DMS 273 (cell line): Measurements from ENCODE around the gene LTV1.

Experiments used
- DNase-seq: peaks from one replicate; lab custom pipeline; 2025; ENCODE audit not compliant: unreplicated experiment; lab: John Stamatoyannopoulos, UW

The LTV1 gene

DNA sequence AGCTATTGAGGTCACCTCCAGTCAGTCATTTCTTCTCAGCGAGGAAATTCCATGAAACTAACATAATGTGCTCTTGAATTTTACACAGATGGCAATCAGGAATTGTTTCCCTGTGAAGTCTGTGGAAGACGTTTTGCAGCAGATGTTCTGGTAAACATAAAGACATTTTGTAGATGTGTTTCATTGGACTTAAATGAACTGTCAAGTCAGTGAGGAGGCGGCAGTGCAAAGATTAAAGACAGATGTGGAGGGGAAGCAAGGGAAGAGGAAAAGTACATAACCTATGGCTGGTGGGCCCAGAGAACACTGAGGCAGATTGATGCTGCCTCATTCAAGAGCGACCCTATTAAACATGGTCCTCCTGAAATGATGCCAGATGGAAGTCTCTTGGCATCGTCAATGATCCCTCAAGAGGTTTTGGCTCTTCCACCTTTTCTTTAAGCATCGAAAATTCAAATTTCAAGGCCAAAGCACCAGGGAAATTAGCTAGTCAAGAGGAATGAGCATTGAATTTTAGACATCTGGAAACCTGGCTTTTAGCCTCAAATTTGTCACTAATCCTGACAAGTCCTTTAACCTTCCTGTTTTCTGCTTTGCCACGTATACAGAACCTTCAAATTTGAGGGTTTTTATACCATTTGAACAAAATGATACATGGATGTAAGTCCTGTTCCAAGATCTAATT lies 41.2 kb downstream of the LTV1 start:
- peak; percentile 52 for DNase-seq

- DNase-seq: no peak
Observed at GRCh38 chr6:143885116-143885515, 42.0 kb downstream of the LTV1 start.

DNA sequence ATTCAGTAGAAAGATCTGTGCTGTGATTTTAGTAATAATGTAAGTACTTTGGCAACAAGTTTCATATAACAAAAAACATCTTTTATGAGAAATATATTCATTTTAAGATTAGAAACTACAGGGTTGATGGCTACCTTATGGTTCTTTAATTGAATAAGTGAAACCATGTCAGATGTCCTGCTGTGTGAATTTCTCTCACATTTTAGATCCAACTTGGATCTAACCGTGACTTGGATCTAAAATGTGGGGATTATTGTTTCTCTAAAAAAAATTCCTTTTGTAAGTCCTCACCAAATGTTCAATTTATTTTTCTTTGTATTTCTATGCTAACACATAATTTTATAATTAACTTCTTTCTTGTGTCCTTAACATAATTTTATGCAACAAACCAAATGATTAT lies 51.5 kb downstream of the LTV1 start:
- no peak for DNase-seq

GRCh38 chr6:143896126-143896860 lies 53.2 kb downstream of the LTV1 start:
- no peak for DNase-seq

GRCh38 chr6:143900358-143900757 lies 57.2 kb downstream of the LTV1 start:
- no peak for DNase-seq

GRCh38 chr6:143901885-143902750 lies 59.0 kb downstream of the LTV1 start:
- DNase-seq: no peak

- no peak for DNase-seq
Observed at GRCh38 chr6:143902827-143903226, 59.7 kb downstream of the LTV1 start.

DNA sequence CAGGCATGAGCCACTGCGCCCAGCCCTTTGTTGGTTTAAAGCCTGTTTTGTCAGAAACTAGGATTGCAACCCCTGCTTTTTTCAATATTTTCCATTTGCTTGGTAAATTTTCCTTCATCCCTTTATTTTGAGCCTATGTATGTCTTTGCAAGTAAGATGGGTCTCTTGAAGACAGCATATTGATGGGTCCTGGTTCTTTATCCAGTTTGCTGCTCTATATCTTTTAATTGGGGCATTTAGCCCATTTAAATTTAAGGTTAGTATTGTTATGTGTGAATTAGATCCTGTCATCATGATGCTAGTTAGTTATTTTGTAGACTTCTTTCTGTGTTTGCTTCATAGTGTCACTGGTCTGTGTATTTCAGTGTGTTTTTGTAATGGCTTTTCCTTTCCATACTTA lies 67.9 kb downstream of the LTV1 start:
- no peak for DNase-seq

GRCh38 chr6:143912671-143913070 lies 69.5 kb downstream of the LTV1 start:
- DNase-seq: no peak
